Endothelial cell of umbilical vein (primary cell): ENCODE data around the gene CARD10.

Experiments used
- EZH2 ChIP-seq: IDR thresholded peaks from 2 replicates; pipeline ENCODE4 v1.6.1; 2012; ENCODE audit warnings: borderline replicate concordance, low read depth, mild to moderate bottlenecking, moderate library complexity, low read length, inconsistent platforms; ENCODE audit not compliant: severe bottlenecking
- FOS ChIP-seq: IDR thresholded peaks from 2 replicates; pipeline ENCODE4 v1.6.1; 2011; ENCODE audit warnings: mild to moderate bottlenecking, low read length, moderate library complexity, borderline replicate concordance; ENCODE audit not compliant: insufficient read depth
- POLR2A ChIP-seq: IDR thresholded peaks from 2 replicates; pipeline ENCODE4 v1.6.1; 2012; ENCODE audit warnings: low read depth, mild to moderate bottlenecking, control low read depth, low read length
- POLR2AphosphoS5 ChIP-seq: IDR thresholded peaks from 2 replicates; pipeline ENCODE4 v1.6.1; 2012; ENCODE audit warnings: low read depth, mild to moderate bottlenecking, control low read depth, low read length, moderate library complexity; ENCODE audit not compliant: insufficient read depth
- TF ChIP-seq, protein P1 (sequence below), 2 donors: IDR thresholded peaks; 1 replicate in 1 of 2; 2 replicates in 1 of 2; pipeline ENCODE4 v1.5.1; 2011; ENCODE audit warnings: low read length in 2 of 2, mild to moderate bottlenecking in 2 of 2, moderate library complexity in 2 of 2, control low read depth in 1 of 2, inconsistent platforms in 1 of 2, low read depth in 1 of 2; ENCODE audit not compliant: insufficient read depth in 1 of 2; ENCODE audit errors: extremely low read depth in 1 of 2

DNA sequence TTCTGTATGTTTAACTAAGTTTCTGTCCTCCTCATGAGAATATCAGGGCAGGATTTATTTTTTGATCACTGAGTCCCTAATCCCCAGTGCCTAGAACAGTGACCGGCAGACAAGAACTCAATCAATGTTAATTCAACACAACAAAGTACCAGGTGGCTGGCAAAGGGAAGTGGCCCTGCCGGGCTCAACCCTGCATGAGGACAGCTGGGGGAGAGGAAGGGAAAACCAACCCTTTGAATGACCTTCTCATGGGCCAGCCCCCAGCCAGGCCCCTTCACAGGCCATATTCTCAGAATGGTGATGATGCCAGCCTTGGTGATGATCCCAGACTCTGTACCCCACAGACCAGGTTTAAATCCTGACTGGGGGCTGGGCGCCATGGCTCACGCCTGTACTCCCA lies 31.6 kb downstream of the CARD10 start:
- TF ChIP-seq POLR2AphosphoS5: no peak
- TF ChIP-seq FOS: no peak
- TF ChIP-seq, protein P1, sequence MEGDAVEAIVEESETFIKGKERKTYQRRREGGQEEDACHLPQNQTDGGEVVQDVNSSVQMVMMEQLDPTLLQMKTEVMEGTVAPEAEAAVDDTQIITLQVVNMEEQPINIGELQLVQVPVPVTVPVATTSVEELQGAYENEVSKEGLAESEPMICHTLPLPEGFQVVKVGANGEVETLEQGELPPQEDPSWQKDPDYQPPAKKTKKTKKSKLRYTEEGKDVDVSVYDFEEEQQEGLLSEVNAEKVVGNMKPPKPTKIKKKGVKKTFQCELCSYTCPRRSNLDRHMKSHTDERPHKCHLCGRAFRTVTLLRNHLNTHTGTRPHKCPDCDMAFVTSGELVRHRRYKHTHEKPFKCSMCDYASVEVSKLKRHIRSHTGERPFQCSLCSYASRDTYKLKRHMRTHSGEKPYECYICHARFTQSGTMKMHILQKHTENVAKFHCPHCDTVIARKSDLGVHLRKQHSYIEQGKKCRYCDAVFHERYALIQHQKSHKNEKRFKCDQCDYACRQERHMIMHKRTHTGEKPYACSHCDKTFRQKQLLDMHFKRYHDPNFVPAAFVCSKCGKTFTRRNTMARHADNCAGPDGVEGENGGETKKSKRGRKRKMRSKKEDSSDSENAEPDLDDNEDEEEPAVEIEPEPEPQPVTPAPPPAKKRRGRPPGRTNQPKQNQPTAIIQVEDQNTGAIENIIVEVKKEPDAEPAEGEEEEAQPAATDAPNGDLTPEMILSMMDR (IDR thresholded peaks at IDR 0.05; ENCODE audit: extremely low read depth in 1 of 2, insufficient read depth in 1 of 2, low read depth in 1 of 2, low read length in 2 of 2): no peak
- TF ChIP-seq POLR2A: no peak
- TF ChIP-seq EZH2: no peak
